OCI-LY7 (cell line): Measurements from ENCODE around the gene IGFBP2. TPM values are rescaled to one million over a fixed set of nuclear protein-coding genes. Genes with fewer than 3 reads are reported as not detected.
A peak's percentile ranks its signal among the peaks of the same experiment; 100 is the strongest.

Experiments
- BruUV-seq: library from RNA; stranded (reverse); fragments of 400-500 nt; replicated peaks from 2 replicates; lab custom pipeline; 2021; lab: Mats Ljungman, UMichigan
- CTCF ChIA-PET: fragments of 300-600 bp; sonication (Branson Sonifier 250); formaldehyde crosslinking; loops from one replicate; lab custom pipeline; 2022; ENCODE audit warnings: antibody characterized with exemption; ENCODE audit not compliant: unreplicated experiment; lab: Charles Lee
- POLR2A ChIA-PET: fragments of 300-600 bp; sonication (Branson Sonifier 250); formaldehyde crosslinking; loops from one replicate; lab custom pipeline; 2022; ENCODE audit warnings: antibody characterized with exemption; lab: Charles Lee
- DNase-seq: peaks from one replicate; pipeline ENCODE4 v3.0.0-alpha.2; 2015; ENCODE audit warnings: low spot score
- H2AFZ ChIP-seq: fragments of 200-600 bp; sonication (generic), shearing (Covaris generic); 2 replicates; pipeline ENCODE4 v1.6.1; 2014; ENCODE audit warnings: mild to moderate bottlenecking, antibody characterized with exemption, low read length, moderate library complexity
- H3K27ac ChIP-seq: fragments of 200-600 bp; sonication (generic); 2 replicates; pipeline ENCODE4 v1.5.1; 2014; ENCODE audit warnings: mixed run types, low read depth, mild to moderate bottlenecking, moderate library complexity, low read length, inconsistent platforms; ENCODE audit not compliant: poor library complexity, severe bottlenecking
- H3K36me3 ChIP-seq: fragments of 200-600 bp; sonication (generic); 2 replicates; pipeline ENCODE4 v1.6.1; 2014; ENCODE audit warnings: mild to moderate bottlenecking, antibody characterized with exemption, low read length, moderate library complexity, mixed read lengths; ENCODE audit not compliant: insufficient read depth
- H3K4me1 ChIP-seq: fragments of 200-600 bp; sonication (generic); 2 replicates; pipeline ENCODE4 v1.5.1; 2014; ENCODE audit warnings: mild to moderate bottlenecking, low read length; ENCODE audit not compliant: insufficient read depth, poor library complexity, severe bottlenecking
- H3K4me2 ChIP-seq: fragments of 200-600 bp; sonication (generic); 2 replicates; pipeline ENCODE4 v1.6.1; 2014; ENCODE audit warnings: mild to moderate bottlenecking, low read length
- H3K4me3 ChIP-seq: fragments of 200-600 bp; sonication (generic); 2 replicates; pipeline ENCODE4 v1.5.1; 2014; ENCODE audit warnings: mild to moderate bottlenecking, low read depth, low read length; ENCODE audit not compliant: poor library complexity, severe bottlenecking
- H3K79me2 ChIP-seq: fragments of 200-600 bp; sonication (generic); 2 replicates; pipeline ENCODE4 v1.6.1; 2016; ENCODE audit warnings: low read depth, mild to moderate bottlenecking, low read length, moderate library complexity, mixed read lengths; ENCODE audit not compliant: insufficient read depth
- H3K9me2 ChIP-seq: fragments of 200-600 bp; sonication (generic); 2 replicates; pipeline ENCODE4 v1.6.1; 2016; ENCODE audit warnings: mild to moderate bottlenecking, low read length, mixed read lengths; ENCODE audit not compliant: insufficient read depth
- H3K9me3 ChIP-seq: fragments of 200-600 bp; sonication (generic); 2 replicates; pipeline ENCODE4 v1.6.1; 2014; ENCODE audit warnings: mild to moderate bottlenecking, mixed run types, low read length, mixed read lengths
- H4K20me1 ChIP-seq: fragments of 200-600 bp; sonication (generic); 2 replicates; pipeline ENCODE4 v1.6.1; 2014; ENCODE audit warnings: mild to moderate bottlenecking, antibody characterized with exemption, low read length, moderate library complexity, mixed read lengths; ENCODE audit not compliant: insufficient read depth
- CTCF ChIP-seq: fragments of 200-600 bp; sonication (generic); conservative IDR thresholded peaks from 2 replicates; pipeline ENCODE4 v1.5.1; 2014; ENCODE audit warnings: mild to moderate bottlenecking, antibody characterized with exemption, low read length, moderate library complexity, mixed read lengths
- EZH2phosphoT487 ChIP-seq: fragments of 200-600 bp; sonication (generic); IDR thresholded peaks from 2 replicates; pipeline ENCODE4 v1.6.1; 2018; ENCODE audit warnings: low read depth, borderline replicate concordance, mild to moderate bottlenecking, mixed run types, antibody characterized with exemption, low read length, moderate library complexity, mixed read lengths
- intact Hi-C: fragments of 100-400 bp; cut with micrococcal nuclease; formaldehyde crosslinking; loops from one replicate; pipeline ENCODE4 v1.10.0; 2022; ENCODE audit not compliant: unreplicated experiment
- total RNA-seq, 2 experiments: library from RNA; depleted of rRNA in 1 of 2; stranded (reverse); fragments of >200 nt in 1 of 2; shearing (Covaris generic) in 1 of 2; gene quantifications; 2 replicates each; pipeline ENCODE4 v1.2.3, GENCODE V29; 2014 to 2022

Gene IGFBP2
- total RNA-seq, 2 experiments from 2014 or later, result 0.66 TPM; not detected in 1

GRCh38 chr2:216607277-216607560 lies 26.0 kb upstream of the IGFBP2 start:
- H3K9me2 ChIP-seq, result no peaks in the 10 kb centered on the region
- no peak overlapping the region for H3K4me3 ChIP-seq
- ChIA-PET POLR2A (interaction anchor here (1.2 kb wide), 1 partner anchor 109 kb away, joined by 3 read pairs; the partner anchor contains the start of gene RPL37A), CTCF (no interaction called here)
- H3K4me2 ChIP-seq, result peak overlapping the region; percentile 58
- no peaks in the 10 kb centered on the region for H3K36me3 ChIP-seq
- H2AFZ ChIP-seq, result peak overlapping the region; percentile 76; the same call in 1 of the 2 replicates
- H3K27ac ChIP-seq, result peak overlapping the region; percentile 25
- no peak for DNase-seq
- no peaks in the 10 kb centered on the region for H4K20me1 ChIP-seq
- H3K4me1 ChIP-seq, result peaks cover 46% of the 10 kb centered on the region
- H3K79me2 ChIP-seq, result no peaks in the 10 kb centered on the region
- no peaks in the 10 kb centered on the region for H3K9me3 ChIP-seq
- intact Hi-C loops, result no loop called here
- TF ChIP-seq EZH2phosphoT487 (no peak), CTCF (no peak)
- no TSS peak for BruUV-seq

GRCh38 chr2:216608525-216608924 lies 24.7 kb upstream of the IGFBP2 start:
- POLR2A ChIA-PET, result no interaction called here
- H3K27ac ChIP-seq, result no peak overlapping the region
- intact Hi-C loops, result no loop called here
- no peak overlapping the region for H2AFZ ChIP-seq
- H3K36me3 ChIP-seq, result no peaks in the 10 kb centered on the region
- no peaks in the 10 kb centered on the region for H4K20me1 ChIP-seq
- CTCF ChIA-PET, result no interaction called here
- no peaks in the 10 kb centered on the region for H3K79me2 ChIP-seq
- H3K4me2 ChIP-seq, result no peak overlapping the region
- peaks cover 40% of the 10 kb centered on the region for H3K4me1 ChIP-seq
- no TSS peak for BruUV-seq
- H3K9me2 ChIP-seq, result no peaks in the 10 kb centered on the region
- H3K4me3 ChIP-seq, result no peak overlapping the region
- no peak for DNase-seq
- no peaks in the 10 kb centered on the region for H3K9me3 ChIP-seq
- no peak for TF ChIP-seq CTCF
- no peak for TF ChIP-seq EZH2phosphoT487

- no peak for TF ChIP-seq EZH2phosphoT487
- no peak for TF ChIP-seq CTCF
- no peaks in the 10 kb centered on the region for H3K79me2 ChIP-seq
- no peak overlapping the region for H2AFZ ChIP-seq
- H3K4me3 ChIP-seq, result no peak overlapping the region
- POLR2A ChIA-PET, result no interaction called here
- CTCF ChIA-PET, result no interaction called here
- H3K36me3 ChIP-seq, result no peaks in the 10 kb centered on the region
- H3K9me3 ChIP-seq, result no peaks in the 10 kb centered on the region
- H3K27ac ChIP-seq, result no peak overlapping the region
- H3K4me2 ChIP-seq, result no peak overlapping the region
- BruUV-seq, result no TSS peak
- no peak for DNase-seq
- peaks cover 17% of the 10 kb centered on the region for H3K4me1 ChIP-seq
- intact Hi-C loops, result no loop called here
- H3K9me2 ChIP-seq, result no peaks in the 10 kb centered on the region
- H4K20me1 ChIP-seq, result no peaks in the 10 kb centered on the region
Observed at GRCh38 chr2:216615298-216616082, 17.7 kb upstream of the IGFBP2 start.
